Sigmoid colon (tissue), 4 donors: ENCODE measurements around the gene HK3.

Experiments
- CTCF ChIP-seq, 4 experiments: fragments of 450-650 bp in 3 of 4; fragments of 200-600 bp in 1 of 4; IDR thresholded peaks; one replicate each; pipeline ENCODE4 v1.5.1; 2016 to 2019; ENCODE audit warnings: antibody characterized with exemption in 4 of 4, mild to moderate bottlenecking in 3 of 4, moderate library complexity in 2 of 4
- EP300 ChIP-seq, 4 donors: sonication (generic); formaldehyde crosslinking; IDR thresholded peaks; one replicate each; pipeline ENCODE4 v1.6.1; 2017; ENCODE audit warnings: antibody characterized with exemption in 4 of 4
- POLR2A ChIP-seq, 2 donors: fragments of 450-650 bp; IDR thresholded peaks; one replicate each; pipeline ENCODE4 v1.6.1; 2016; ENCODE audit warnings: antibody characterized with exemption in 2 of 2, mild to moderate bottlenecking in 2 of 2, moderate library complexity in 2 of 2
- POLR2AphosphoS5 ChIP-seq, 4 donors: sonication (generic); formaldehyde crosslinking; IDR thresholded peaks; one replicate each; pipeline ENCODE4 v1.6.1; 2017; ENCODE audit warnings: antibody characterized with exemption in 4 of 4

- TF ChIP-seq CTCF (IDR thresholded peaks at IDR 0.05): no peak
- TF ChIP-seq POLR2A (IDR thresholded peaks at IDR 0.05): no peak
- no peak for TF ChIP-seq POLR2AphosphoS5 (IDR thresholded peaks at IDR 0.05)
- no peak for TF ChIP-seq EP300 (IDR thresholded peaks at IDR 0.05)
Observed at GRCh38 chr5:176875014-176875550, 24.1 kb downstream of the HK3 start.
